GM20431 (cell line): Measurements from ENCODE around the gene SLC22A14.
"Not testable (repeated sequence)": the region's sequence is repeated elsewhere in the genome, so short reads cannot be mapped to it uniquely, and the experiment has no call there.

ENCODE experiments used
- in situ Hi-C: fragments of 300-500 bp; cut with MseI, MboI; formaldehyde crosslinking; loops from one replicate; pipeline ENCODE4 v1.15.0; 2020; ENCODE audit warnings: low sequenced_read_pairs; ENCODE audit not compliant: unreplicated experiment

The SLC22A14 gene

GRCh38 chr3:38281895-38282686 is at the start of gene SLC22A14:
TSS of gene SLC22A14 (plus strand) at chr3:38282294. CDS start at chr3:38306027, 23,733 bp downstream.
- in situ Hi-C loops = no loop called here

GRCh38 chr3:38232701-38233100 is 49.4 kb upstream of the SLC22A14 start:
- in situ Hi-C loops = no loop called here

GRCh38 chr3:38235466-38235865 is 46.6 kb upstream of the SLC22A14 start:
- in situ Hi-C loops = no loop called here

GRCh38 chr3:38238416-38239008 is 43.6 kb upstream of the SLC22A14 start:
- in situ Hi-C loops = no loop called here

GRCh38 chr3:38242812-38243211 is 39.3 kb upstream of the SLC22A14 start:
- in situ Hi-C loops = not testable (repeated sequence)

GRCh38 chr3:38245930-38246329 is 36.2 kb upstream of the SLC22A14 start:
- in situ Hi-C loops = no loop called here

- in situ Hi-C loops = no loop called here
Measured at GRCh38 chr3:38247366-38248035, 34.6 kb upstream of the SLC22A14 start.

- in situ Hi-C loops = no loop called here
Measured at GRCh38 chr3:38250198-38250597, 31.9 kb upstream of the SLC22A14 start.

GRCh38 chr3:38251197-38251596 is 30.9 kb upstream of the SLC22A14 start:
- in situ Hi-C loops = no loop called here

- in situ Hi-C loops = no loop called here
Measured at GRCh38 chr3:38253704-38254103, 28.4 kb upstream of the SLC22A14 start.

- in situ Hi-C loops = no loop called here
Measured at GRCh38 chr3:38254872-38255271, 27.2 kb upstream of the SLC22A14 start.

- in situ Hi-C loops = no loop called here
Measured at GRCh38 chr3:38255627-38256026, 26.5 kb upstream of the SLC22A14 start.

- in situ Hi-C loops = no loop called here
Measured at GRCh38 chr3:38257583-38257982, 24.5 kb upstream of the SLC22A14 start.

- in situ Hi-C loops = no loop called here
Measured at GRCh38 chr3:38260474-38260873, 21.6 kb upstream of the SLC22A14 start.

GRCh38 chr3:38264353-38264771 is 17.7 kb upstream of the SLC22A14 start:
- in situ Hi-C loops = no loop called here

- in situ Hi-C loops = no loop called here
Measured at GRCh38 chr3:38264779-38265178, 17.3 kb upstream of the SLC22A14 start.

- in situ Hi-C loops = no loop called here
Measured at GRCh38 chr3:38265604-38266307, 16.3 kb upstream of the SLC22A14 start, which contains the start of gene SLC22A13. TSS of gene SLC22A13 (plus strand) at chr3:38265812. CDS start at chr3:38265861, 49 bp downstream.

GRCh38 chr3:38266810-38267209 is 15.3 kb upstream of the SLC22A14 start:
- in situ Hi-C loops = no loop called here

- in situ Hi-C loops = no loop called here
Measured at GRCh38 chr3:38267662-38268061, 14.4 kb upstream of the SLC22A14 start.

GRCh38 chr3:38268087-38268486 is 14.0 kb upstream of the SLC22A14 start:
- in situ Hi-C loops = no loop called here
